PC-9 (cell line): ENCODE measurements around the gene CAV1.

Experiments used
- CTCF ChIP-seq: fragments of 200-600 bp; sonication (generic); conservative IDR thresholded peaks from 2 replicates; pipeline ENCODE4 v1.6.1; 2017; ENCODE audit warnings: mixed run types, antibody characterized with exemption, mild to moderate bottlenecking, moderate library complexity
- EZH2 ChIP-seq: fragments of 200-600 bp; sonication (generic); IDR thresholded peaks from 2 replicates; pipeline ENCODE4 v1.8.0; 2017; ENCODE audit warnings: antibody characterized with exemption, low read depth

- TF ChIP-seq CTCF, result no peak
- no peak for TF ChIP-seq EZH2
Measured at GRCh38 chr7:116571552-116571951, 46.7 kb downstream of the CAV1 start.
